RWPE2 (cell line): ENCODE results near the gene LRP2.

ENCODE experiments used
- ATAC-seq: fragments of 200-7000 bp; cut with Tn5 transposase; 3 replicates; pipeline ENCODE4 v1.9.1; 2021; ENCODE audit warnings: low read depth
- DNase-seq: peaks from one replicate; pipeline ENCODE4 v3.0.0-alpha.2; 2020; ENCODE audit warnings: low spot score
- H3K27ac ChIP-seq: fragments of 450-650 bp; 2 replicates; pipeline ENCODE4 v1.5.1; 2017; ENCODE audit warnings: mild to moderate bottlenecking; ENCODE audit not compliant: poor library complexity, severe bottlenecking
- H3K27me3 ChIP-seq: fragments of 250-450 bp; sonication (Bioruptor Pico); 2 replicates; pipeline ENCODE4 v1.5.1; 2021; ENCODE audit warnings: mild to moderate bottlenecking, moderate library complexity; ENCODE audit not compliant: insufficient read depth, poor library complexity, severe bottlenecking
- H3K36me3 ChIP-seq: fragments of 250-450 bp; sonication (Bioruptor Pico); 2 replicates; pipeline ENCODE4 v1.5.1; 2020; ENCODE audit warnings: low read depth, mild to moderate bottlenecking, moderate library complexity
- H3K4me1 ChIP-seq: fragments of 250-450 bp; sonication (Bioruptor Pico); 2 replicates; pipeline ENCODE4 v1.5.1; 2021; ENCODE audit warnings: mild to moderate bottlenecking, moderate library complexity; ENCODE audit not compliant: insufficient read depth, poor library complexity, severe bottlenecking
- H3K4me3 ChIP-seq: fragments of 250-450 bp; sonication (Bioruptor Pico); 2 replicates; pipeline ENCODE4 v1.5.1; 2021; ENCODE audit warnings: mild to moderate bottlenecking, moderate library complexity; ENCODE audit not compliant: severe bottlenecking
- H3K9me3 ChIP-seq: fragments of 250-450 bp; sonication (Bioruptor Pico); 2 replicates; pipeline ENCODE4 v1.5.1; 2021; ENCODE audit warnings: mild to moderate bottlenecking, moderate library complexity; ENCODE audit not compliant: severe bottlenecking
- TF ChIP-seq, protein P1 (sequence below): fragments of 450-650 bp; IDR thresholded peaks from one replicate; pipeline ENCODE4 v1.5.1; 2017; ENCODE audit warnings: mild to moderate bottlenecking, moderate library complexity; ENCODE audit not compliant: poor library complexity, severe bottlenecking

LRP2 gene

DNA sequence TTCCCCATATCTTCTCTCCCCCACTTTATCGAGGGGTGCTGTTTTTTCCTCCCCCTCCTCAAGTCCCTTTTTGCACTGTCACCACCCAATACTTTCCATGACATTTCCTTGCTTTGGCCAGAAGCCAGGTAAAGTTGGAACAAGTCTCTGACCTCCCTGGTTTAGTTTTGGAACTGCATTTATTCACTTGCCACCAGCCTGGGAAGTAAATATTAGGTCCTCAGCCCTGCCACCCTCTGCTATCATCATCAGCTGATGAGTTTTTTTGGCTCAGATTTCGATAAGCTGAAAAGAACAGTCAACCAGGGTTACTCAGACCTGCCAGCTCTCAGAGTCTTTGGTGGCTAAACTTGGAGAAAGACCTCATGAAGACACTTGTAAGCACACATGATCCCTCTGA is 246.0 kb downstream of the LRP2 start:
- no peaks in the 10 kb centered on the region for H3K36me3 ChIP-seq
- TF ChIP-seq, protein P1, sequence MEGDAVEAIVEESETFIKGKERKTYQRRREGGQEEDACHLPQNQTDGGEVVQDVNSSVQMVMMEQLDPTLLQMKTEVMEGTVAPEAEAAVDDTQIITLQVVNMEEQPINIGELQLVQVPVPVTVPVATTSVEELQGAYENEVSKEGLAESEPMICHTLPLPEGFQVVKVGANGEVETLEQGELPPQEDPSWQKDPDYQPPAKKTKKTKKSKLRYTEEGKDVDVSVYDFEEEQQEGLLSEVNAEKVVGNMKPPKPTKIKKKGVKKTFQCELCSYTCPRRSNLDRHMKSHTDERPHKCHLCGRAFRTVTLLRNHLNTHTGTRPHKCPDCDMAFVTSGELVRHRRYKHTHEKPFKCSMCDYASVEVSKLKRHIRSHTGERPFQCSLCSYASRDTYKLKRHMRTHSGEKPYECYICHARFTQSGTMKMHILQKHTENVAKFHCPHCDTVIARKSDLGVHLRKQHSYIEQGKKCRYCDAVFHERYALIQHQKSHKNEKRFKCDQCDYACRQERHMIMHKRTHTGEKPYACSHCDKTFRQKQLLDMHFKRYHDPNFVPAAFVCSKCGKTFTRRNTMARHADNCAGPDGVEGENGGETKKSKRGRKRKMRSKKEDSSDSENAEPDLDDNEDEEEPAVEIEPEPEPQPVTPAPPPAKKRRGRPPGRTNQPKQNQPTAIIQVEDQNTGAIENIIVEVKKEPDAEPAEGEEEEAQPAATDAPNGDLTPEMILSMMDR = no peak
- H3K4me1 ChIP-seq = no peaks in the 10 kb centered on the region
- no peak for DNase-seq
- H3K9me3 ChIP-seq = no peaks in the 10 kb centered on the region
- ATAC-seq = no peak
- H3K27ac ChIP-seq = no peak overlapping the region
- no peaks in the 10 kb centered on the region for H3K27me3 ChIP-seq
- no peak overlapping the region for H3K4me3 ChIP-seq

DNA sequence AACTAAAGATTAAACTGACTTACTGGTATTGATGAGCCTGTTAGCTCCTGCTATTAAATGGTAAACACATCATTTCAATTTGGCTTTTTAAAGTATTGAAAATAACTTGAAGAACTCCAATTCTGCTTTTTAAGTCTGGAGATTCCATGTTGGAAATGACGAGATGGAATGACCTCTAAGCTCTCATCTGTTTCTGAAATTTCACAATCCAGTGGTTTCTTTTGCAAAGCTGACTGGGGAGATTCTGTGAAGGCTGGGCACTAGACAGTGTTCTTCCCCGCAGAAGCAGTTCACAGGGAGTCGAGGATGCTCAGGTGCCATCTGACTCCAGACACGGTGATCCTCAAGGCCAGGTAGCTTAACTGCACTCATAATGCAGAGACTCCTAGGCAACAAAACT is 248.3 kb downstream of the LRP2 start:
- Histone ChIP-seq H3K4me3 (no peak overlapping the region), H3K27me3 (no peaks in the 10 kb centered on the region), H3K27ac (no peak overlapping the region), H3K4me1 (no peaks in the 10 kb centered on the region), H3K9me3 (no peaks in the 10 kb centered on the region), H3K36me3 (no peaks in the 10 kb centered on the region)
- TF ChIP-seq, protein P1 = no peak
- DNase-seq = no peak
- ATAC-seq = no peak

DNA sequence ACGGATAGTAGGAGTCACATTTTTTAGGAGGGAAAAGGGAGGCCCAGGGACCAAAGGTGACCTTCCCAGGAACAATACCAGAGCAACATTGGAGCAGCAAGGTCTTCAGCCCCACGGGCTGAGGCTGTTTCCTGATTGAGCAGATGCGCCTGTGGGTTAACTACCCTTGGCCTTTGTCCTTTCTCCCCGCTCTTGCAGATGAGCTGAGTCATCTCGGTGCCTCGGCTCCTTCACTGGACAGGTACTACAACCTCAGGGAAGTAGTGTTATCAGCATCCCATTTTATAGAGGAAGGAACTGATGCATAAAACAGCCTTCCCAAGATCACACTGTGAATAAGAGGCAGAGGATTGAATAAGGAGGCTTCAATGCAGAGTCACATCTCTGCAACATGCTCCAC is 249.5 kb downstream of the LRP2 start:
- ATAC-seq (no peak), DNase-seq (no peak)
- no peak overlapping the region for H3K4me3 ChIP-seq
- H3K36me3 ChIP-seq = no peaks in the 10 kb centered on the region
- no peaks in the 10 kb centered on the region for H3K4me1 ChIP-seq
- TF ChIP-seq, protein P1 = no peak
- H3K27me3 ChIP-seq = no peaks in the 10 kb centered on the region
- no peaks in the 10 kb centered on the region for H3K9me3 ChIP-seq
- H3K27ac ChIP-seq = no peak overlapping the region

DNA sequence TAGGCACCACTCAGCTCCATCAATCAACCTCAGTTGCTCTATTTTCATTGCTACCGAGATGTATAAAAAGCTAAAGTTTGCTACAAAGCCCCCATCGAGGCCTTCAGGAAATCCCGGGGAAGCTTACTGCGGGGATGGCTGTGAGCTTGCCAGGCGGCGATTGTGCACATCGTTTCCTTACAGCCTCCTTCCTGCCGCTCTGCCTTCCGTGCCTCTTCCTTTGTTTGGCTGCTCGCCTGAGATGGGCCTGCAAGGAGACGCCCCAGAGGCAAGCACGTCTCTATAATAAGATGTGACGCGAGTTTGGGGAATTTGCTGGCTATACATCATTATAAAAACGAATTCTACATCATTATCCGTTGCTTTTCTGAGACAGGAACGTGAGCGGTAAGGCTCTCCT is 251.4 kb downstream of the LRP2 start:
- TF ChIP-seq, protein P1 = no peak
- no peak overlapping the region for H3K27ac ChIP-seq

DNA sequence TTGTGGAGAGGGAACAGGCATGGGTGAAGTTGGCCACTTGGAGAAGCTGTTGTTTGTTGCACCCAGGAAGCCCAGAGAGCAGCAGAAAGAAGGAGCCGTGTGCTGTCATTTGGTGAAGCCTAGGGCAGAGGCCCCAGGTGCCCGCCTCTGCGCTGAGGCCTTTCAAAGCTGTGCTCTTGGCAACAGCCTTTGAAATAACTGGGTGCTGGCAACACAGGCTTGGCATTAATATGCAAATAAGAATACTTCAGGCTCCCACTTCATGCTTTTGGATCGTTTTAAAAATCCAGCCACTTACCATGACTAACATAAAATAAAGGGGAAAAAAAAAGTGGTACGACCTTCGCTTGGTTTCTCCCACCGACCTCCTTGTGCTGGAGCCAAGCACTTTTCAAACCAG is 251.9 kb downstream of the LRP2 start:
- no peaks in the 10 kb centered on the region for H3K4me1 ChIP-seq
- H3K9me3 ChIP-seq = no peaks in the 10 kb centered on the region
- no peak overlapping the region for H3K4me3 ChIP-seq
- DNase-seq (no peak), ATAC-seq (no peak)
- TF ChIP-seq, protein P1 = no peak
- H3K36me3 ChIP-seq = no peaks in the 10 kb centered on the region
- H3K27ac ChIP-seq = no peak overlapping the region
- no peaks in the 10 kb centered on the region for H3K27me3 ChIP-seq

More for the DNA sequence above, 251.4 kb downstream of the LRP2 start:
- H3K36me3 ChIP-seq = no peaks in the 10 kb centered on the region
- no peaks in the 10 kb centered on the region for H3K4me1 ChIP-seq
- H3K9me3 ChIP-seq = no peaks in the 10 kb centered on the region
- no peak for DNase-seq
- no peak for ATAC-seq
- H3K27me3 ChIP-seq = no peaks in the 10 kb centered on the region
- H3K4me3 ChIP-seq = no peak overlapping the region
